Lower leg skin (tissue), 3 donors: ENCODE data around the gene LIPG.

ENCODE experiments used
- POLR2A ChIP-seq, 2 donors: fragments of 450-650 bp; IDR thresholded peaks; one replicate each; pipeline ENCODE4 v1.6.1; 2016 to 2017; ENCODE audit warnings: antibody characterized with exemption in 2 of 2, mild to moderate bottlenecking in 1 of 2, moderate library complexity in 1 of 2
- TF ChIP-seq, protein P1 (sequence below), 3 donors: fragments of 450-650 bp; IDR thresholded peaks; one replicate each; pipeline ENCODE4 v1.5.1; 2016; ENCODE audit warnings: antibody characterized with exemption in 3 of 3, mild to moderate bottlenecking in 3 of 3, moderate library complexity in 2 of 3

- TF ChIP-seq, protein P1, sequence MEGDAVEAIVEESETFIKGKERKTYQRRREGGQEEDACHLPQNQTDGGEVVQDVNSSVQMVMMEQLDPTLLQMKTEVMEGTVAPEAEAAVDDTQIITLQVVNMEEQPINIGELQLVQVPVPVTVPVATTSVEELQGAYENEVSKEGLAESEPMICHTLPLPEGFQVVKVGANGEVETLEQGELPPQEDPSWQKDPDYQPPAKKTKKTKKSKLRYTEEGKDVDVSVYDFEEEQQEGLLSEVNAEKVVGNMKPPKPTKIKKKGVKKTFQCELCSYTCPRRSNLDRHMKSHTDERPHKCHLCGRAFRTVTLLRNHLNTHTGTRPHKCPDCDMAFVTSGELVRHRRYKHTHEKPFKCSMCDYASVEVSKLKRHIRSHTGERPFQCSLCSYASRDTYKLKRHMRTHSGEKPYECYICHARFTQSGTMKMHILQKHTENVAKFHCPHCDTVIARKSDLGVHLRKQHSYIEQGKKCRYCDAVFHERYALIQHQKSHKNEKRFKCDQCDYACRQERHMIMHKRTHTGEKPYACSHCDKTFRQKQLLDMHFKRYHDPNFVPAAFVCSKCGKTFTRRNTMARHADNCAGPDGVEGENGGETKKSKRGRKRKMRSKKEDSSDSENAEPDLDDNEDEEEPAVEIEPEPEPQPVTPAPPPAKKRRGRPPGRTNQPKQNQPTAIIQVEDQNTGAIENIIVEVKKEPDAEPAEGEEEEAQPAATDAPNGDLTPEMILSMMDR (IDR thresholded peaks at IDR 0.05), result no peak
- TF ChIP-seq POLR2A (IDR thresholded peaks at IDR 0.05), result no peak
Observed at GRCh38 chr18:49525981-49526380, 35.9 kb upstream of the LIPG start.
